ENCODE data around the gene RANBP17. TPM values are rescaled to one million over a fixed set of nuclear protein-coding genes. Genes with fewer than 3 reads are reported as not detected.
A peak's percentile ranks its signal among the peaks of the same experiment; 100 is the strongest.
"Not testable (repeated sequence)": the region's sequence is repeated elsewhere in the genome, so short reads cannot be mapped to it uniquely, and the experiment has no call there.

RANBP17 gene
- polyA plus RNA-seq, 1 of the 3 experiments (the other 2 are of a cell fraction) = 6.0 TPM

DNA sequence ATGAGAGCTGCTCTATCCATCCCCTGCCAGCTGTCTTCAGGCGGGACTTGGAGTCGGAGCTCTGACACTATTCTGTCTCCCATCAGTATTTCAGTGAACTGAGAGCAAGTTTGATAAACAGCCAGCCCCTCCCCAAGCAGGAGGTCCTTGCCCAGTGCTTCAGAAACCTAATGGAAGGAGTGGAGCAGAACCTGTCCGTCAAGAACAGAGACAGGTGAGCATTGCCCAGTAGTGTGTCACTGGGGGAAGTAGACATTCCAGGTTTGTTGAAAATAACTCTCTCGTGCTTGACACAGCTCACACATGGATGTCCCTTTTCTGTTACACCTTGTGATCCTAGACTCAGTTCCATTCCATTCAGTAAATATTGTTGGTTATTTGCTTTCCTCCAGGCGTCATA lies 434.0 kb downstream of the RANBP17 start:
- peaks cover 24% of the 10 kb centered on the region for H3F3A ChIP-seq (replicated peaks; ENCODE audit: insufficient read depth)
- TF ChIP-seq, protein P1, sequence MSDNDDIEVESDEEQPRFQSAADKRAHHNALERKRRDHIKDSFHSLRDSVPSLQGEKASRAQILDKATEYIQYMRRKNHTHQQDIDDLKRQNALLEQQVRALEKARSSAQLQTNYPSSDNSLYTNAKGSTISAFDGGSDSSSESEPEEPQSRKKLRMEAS (IDR thresholded peaks at IDR 0.05; ENCODE audit: low read depth) = no peak
- TF ChIP-seq MXI1 (IDR thresholded peaks at IDR 0.05; ENCODE audit: low read depth, low read length) (no peak), ELF1 (IDR thresholded peaks at IDR 0.05) (no peak), CHD2 (IDR thresholded peaks at IDR 0.05; ENCODE audit: low read length, partially characterized antibody) (no peak)
- TF ChIP-seq, protein P2, sequence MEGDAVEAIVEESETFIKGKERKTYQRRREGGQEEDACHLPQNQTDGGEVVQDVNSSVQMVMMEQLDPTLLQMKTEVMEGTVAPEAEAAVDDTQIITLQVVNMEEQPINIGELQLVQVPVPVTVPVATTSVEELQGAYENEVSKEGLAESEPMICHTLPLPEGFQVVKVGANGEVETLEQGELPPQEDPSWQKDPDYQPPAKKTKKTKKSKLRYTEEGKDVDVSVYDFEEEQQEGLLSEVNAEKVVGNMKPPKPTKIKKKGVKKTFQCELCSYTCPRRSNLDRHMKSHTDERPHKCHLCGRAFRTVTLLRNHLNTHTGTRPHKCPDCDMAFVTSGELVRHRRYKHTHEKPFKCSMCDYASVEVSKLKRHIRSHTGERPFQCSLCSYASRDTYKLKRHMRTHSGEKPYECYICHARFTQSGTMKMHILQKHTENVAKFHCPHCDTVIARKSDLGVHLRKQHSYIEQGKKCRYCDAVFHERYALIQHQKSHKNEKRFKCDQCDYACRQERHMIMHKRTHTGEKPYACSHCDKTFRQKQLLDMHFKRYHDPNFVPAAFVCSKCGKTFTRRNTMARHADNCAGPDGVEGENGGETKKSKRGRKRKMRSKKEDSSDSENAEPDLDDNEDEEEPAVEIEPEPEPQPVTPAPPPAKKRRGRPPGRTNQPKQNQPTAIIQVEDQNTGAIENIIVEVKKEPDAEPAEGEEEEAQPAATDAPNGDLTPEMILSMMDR (IDR thresholded peaks at IDR 0.05) = no peak
- no peak overlapping the region for H2AFZ ChIP-seq (ENCODE audit: low read depth)
- no peaks in the 10 kb centered on the region for H3K9me3 ChIP-seq
- no peak overlapping the region for H3K4me3 ChIP-seq (ENCODE audit: low read depth in 2 of 2, low read length in 1 of 2)
- no peak overlapping the region for H3K4me2 ChIP-seq
- WGBS (ENCODE audit: low lambda C conversion rate) = 90% methylated on average over 5 of the region's 5 CpGs
- peaks cover 2 to 9% of the 10 kb centered on the region in 2 experiments for H3K36me3 ChIP-seq (replicated peaks in 1 of 2; ENCODE audit: control insufficient read depth in 1 of 2, insufficient read depth in 2 of 2, low read length in 1 of 2)
- no peak overlapping the region for H3K9ac ChIP-seq
- DNase-seq = no peak
- peaks cover 17 to 38% of the 10 kb centered on the region in 2 experiments for H3K4me1 ChIP-seq (ENCODE audit: control insufficient read depth in 1 of 2, insufficient read depth in 2 of 2, low read depth in 1 of 2, low read length in 1 of 2)
- ChIA-PET POLR2A (no interaction called here), CTCF (interaction anchor here (1.4 kb wide), 1 partner anchor 14 kb away, joined by 3 read pairs; the partner anchor contains the start of gene TLX3)
- H3K27me3 ChIP-seq (ENCODE audit: insufficient read depth) = no peaks in the 10 kb centered on the region
- H4K20me1 ChIP-seq (ENCODE audit: insufficient read depth) = no peaks in the 10 kb centered on the region
- no peaks in the 10 kb centered on the region for H3K79me2 ChIP-seq (ENCODE audit: insufficient read depth)
- H3K27ac ChIP-seq (ENCODE audit: low read depth in 2 of 2, low read length in 1 of 2) = peak overlapping the region in 1 of 2 experiments; percentile 37; a peak in 1 of 4 replicates
- H3K9me2 ChIP-seq = no peaks in the 10 kb centered on the region

- Histone ChIP-seq H3F3A (replicated peaks; ENCODE audit: insufficient read depth) (peaks cover 24% of the 10 kb centered on the region), H3K4me1 (ENCODE audit: control insufficient read depth in 1 of 2, insufficient read depth in 2 of 2, low read depth in 1 of 2, low read length in 1 of 2) (peaks cover 17 to 48% of the 10 kb centered on the region in 2 experiments)
- H3K9me3 ChIP-seq; H3K4me3 ChIP-seq (ENCODE audit: low read depth in 2 of 2, low read length in 1 of 2); H3K4me2 ChIP-seq; DNase-seq; H3K27ac ChIP-seq (ENCODE audit: low read depth in 2 of 2, low read length in 1 of 2); H3K9ac ChIP-seq; H3K9me2 ChIP-seq; H3K36me3 ChIP-seq (replicated peaks in 1 of 2; ENCODE audit: control insufficient read depth in 1 of 2, insufficient read depth in 2 of 2, low read length in 1 of 2); H2AFZ ChIP-seq (ENCODE audit: low read depth); H3K27me3 ChIP-seq (ENCODE audit: insufficient read depth); H3K79me2 ChIP-seq (ENCODE audit: insufficient read depth); H4K20me1 ChIP-seq (ENCODE audit: insufficient read depth): not testable (repeated sequence)
- CTCF ChIA-PET = interaction anchor here (1.3 to 3.1 kb wide), 3 partner anchors 44 to 311 kb away, joined by 3 to 11 read pairs (median 7); no protein-coding TSS in a partner anchor
- WGBS (ENCODE audit: low lambda C conversion rate) = 96% methylated on average over 6 of the region's 6 CpGs
- POLR2A ChIA-PET = interaction anchor here (0.5 kb wide), 1 partner anchor 89 kb away, joined by 3 read pairs; no protein-coding TSS in a partner anchor
Measured at GRCh38 chr5:171297941-171298340, 436.1 kb downstream of the RANBP17 start.

DNA sequence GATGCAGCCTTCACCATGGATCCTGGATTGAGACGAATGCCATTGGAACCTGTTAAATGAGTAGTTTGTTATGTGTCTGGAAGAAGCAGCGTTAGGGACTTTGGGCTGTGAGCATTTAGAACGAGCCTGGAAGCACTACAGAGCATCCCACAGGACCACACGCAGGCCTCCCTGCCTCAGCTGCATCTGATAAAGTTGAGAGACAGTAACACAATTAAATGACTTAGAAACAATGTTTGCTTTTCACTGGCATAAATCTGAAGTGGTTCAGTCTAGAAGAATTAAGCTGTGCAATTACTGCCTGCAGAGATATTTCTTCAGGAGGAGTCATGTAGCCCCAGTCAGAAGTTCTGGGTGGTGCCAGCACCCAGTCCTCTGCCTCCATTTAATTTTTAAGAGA lies 437.4 kb downstream of the RANBP17 start:
- Histone ChIP-seq H3K36me3 (replicated peaks in 1 of 2; ENCODE audit: control insufficient read depth in 1 of 2, insufficient read depth in 2 of 2, low read length in 1 of 2) (peaks cover 2 to 9% of the 10 kb centered on the region in 2 experiments), H3K9me3 (no peaks in the 10 kb centered on the region), H3K4me3 (ENCODE audit: low read depth in 2 of 2, low read length in 1 of 2) (no peak overlapping the region), H3K27ac (ENCODE audit: low read depth in 2 of 2, low read length in 1 of 2) (peak overlapping the region in 1 of 2 experiments; percentile 72; a peak in 2 of 4 replicates), H2AFZ (ENCODE audit: low read depth) (no peak overlapping the region), H3K9me2 (no peaks in the 10 kb centered on the region), H3K27me3 (ENCODE audit: insufficient read depth) (no peaks in the 10 kb centered on the region), H3K79me2 (ENCODE audit: insufficient read depth) (no peaks in the 10 kb centered on the region), H3K4me1 (ENCODE audit: control insufficient read depth in 1 of 2, insufficient read depth in 2 of 2, low read depth in 1 of 2, low read length in 1 of 2) (peaks cover 17 to 48% of the 10 kb centered on the region in 2 experiments), H3K9ac (no peak overlapping the region), H4K20me1 (ENCODE audit: insufficient read depth) (no peaks in the 10 kb centered on the region), H3F3A (replicated peaks; ENCODE audit: insufficient read depth) (peaks cover 23% of the 10 kb centered on the region), H3K4me2 (no peak overlapping the region)
- 50% methylated on average over 4 of the region's 4 CpGs for WGBS (ENCODE audit: low lambda C conversion rate)
- ChIA-PET POLR2A (interaction anchor here (2.3 kb wide), 1 partner anchor 10 kb away, joined by 8 read pairs; the partner anchor contains the start of gene TLX3), CTCF (interaction anchor here (0.6 to 3.1 kb wide), 4 partner anchors 10 to 599 kb away, joined by 3 to 11 read pairs (median 5); partner anchors contain the start of gene TLX3)
- peak; percentile 66 for DNase-seq
- peak; percentile 59 for TF ChIP-seq CHD2 (IDR thresholded peaks at IDR 0.05; ENCODE audit: low read length, partially characterized antibody)
- TF ChIP-seq GABPA (IDR thresholded peaks at IDR 0.05; ENCODE audit: low read depth) = no peak
- 0 out of 2 replicates have a peak, but pooled peaks have one; percentile 44 for TF ChIP-seq FOXJ3 (CRISPR knock-in tag; IDR thresholded peaks at IDR 0.05)
- TF ChIP-seq NFIC (IDR thresholded peaks at IDR 0.05; ENCODE audit: borderline replicate concordance) = no peak
- TF ChIP-seq SMC3 (IDR thresholded peaks at IDR 0.05; ENCODE audit: low read depth, low read length) = no peak
- TF ChIP-seq FOSL2 (IDR thresholded peaks at IDR 0.05; ENCODE audit: borderline replicate concordance, low read depth) = no peak
- TF ChIP-seq EZH2phosphoT487 (IDR thresholded peaks at IDR 0.05; ENCODE audit: borderline replicate concordance, low read depth) = no peak
- no peak for TF ChIP-seq SIN3A (IDR thresholded peaks at IDR 0.05; ENCODE audit: borderline replicate concordance, low read depth, low read length)
- TF ChIP-seq RAD21 (IDR thresholded peaks at IDR 0.05; ENCODE audit: low read length) = no peak; the same call in 1 of the 2 replicates
- no peak for TF ChIP-seq JUND (IDR thresholded peaks at IDR 0.05)
- peak in 1 of 2 experiments; percentile 51; a peak in 1 of 4 replicates for TF ChIP-seq EP300 (IDR thresholded peaks at IDR 0.05; ENCODE audit: borderline replicate concordance in 1 of 2, low read depth in 1 of 2, low read length in 1 of 2)
- no peak for TF ChIP-seq TCF12 (IDR thresholded peaks at IDR 0.05)
- TF ChIP-seq YY1 (IDR thresholded peaks at IDR 0.05; ENCODE audit: low read depth) = no peak
- no peak for TF ChIP-seq ZBTB33 (IDR thresholded peaks at IDR 0.05; ENCODE audit: borderline replicate concordance, low read depth)

Data from SK-N-SH (cell line).